ENCODE data around the gene CHSY1.

Gene CHSY1

DNA sequence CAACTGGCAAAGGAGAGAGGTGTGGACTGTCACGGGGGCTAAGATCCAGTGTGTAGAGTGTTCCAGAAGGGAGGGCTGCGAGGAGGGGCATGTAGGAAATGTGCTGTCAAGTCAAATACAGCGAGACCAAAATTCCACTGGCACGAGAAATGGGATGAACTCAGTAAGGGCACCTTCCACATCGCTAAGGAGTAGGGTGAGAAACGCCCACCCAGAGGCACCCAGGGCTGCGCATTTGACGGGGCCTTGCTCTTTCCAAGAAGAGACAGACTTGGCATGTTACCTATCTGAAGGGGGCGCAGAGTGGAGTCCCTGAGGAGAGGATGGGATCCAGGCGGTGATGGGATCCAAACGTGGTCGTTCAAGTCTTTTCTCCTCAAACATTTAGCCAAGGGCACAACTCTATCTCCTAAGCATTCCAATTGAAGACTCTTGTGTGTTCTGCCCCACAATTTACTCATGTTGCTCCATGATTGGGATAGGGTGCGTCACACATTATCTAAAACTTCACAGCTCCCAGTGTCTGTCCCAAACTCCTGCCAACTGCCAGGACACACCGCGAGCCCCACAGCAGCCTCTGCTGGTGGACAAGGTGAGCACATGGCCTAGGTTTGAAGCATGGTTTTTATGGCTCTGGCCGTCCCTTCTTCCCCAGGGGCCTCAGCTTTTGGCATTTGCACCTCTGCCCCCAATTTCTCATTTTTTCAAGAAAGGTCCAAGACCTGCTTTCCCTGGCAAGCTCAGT, 17.8 kb upstream of the CHSY1 start:
- no peak for DNase-seq

- DNase-seq, result no peak
Measured at GRCh38 chr15:101267320-101268104, 15.7 kb upstream of the CHSY1 start.

DNA sequence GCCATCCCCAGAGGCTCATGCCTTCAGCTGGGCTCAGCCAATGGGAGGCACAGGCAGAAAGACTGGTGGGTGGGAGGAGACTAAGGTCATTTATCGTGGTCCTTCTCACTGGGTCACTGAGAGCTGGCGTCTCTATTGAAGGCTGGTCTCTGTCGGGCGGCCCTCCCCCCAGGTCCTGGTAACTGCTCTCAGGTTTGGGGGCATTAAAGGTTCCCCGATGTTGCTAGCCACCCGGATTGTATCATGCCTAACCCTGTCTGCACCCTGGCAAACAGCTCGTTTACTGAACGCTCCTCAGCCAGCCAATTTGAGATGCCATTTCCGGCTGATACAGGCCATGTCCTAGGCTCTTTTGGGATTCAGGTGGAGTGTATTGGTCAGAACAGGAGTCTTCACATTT, 14.9 kb upstream of the CHSY1 start:
- DNase-seq, result no peak

DNA sequence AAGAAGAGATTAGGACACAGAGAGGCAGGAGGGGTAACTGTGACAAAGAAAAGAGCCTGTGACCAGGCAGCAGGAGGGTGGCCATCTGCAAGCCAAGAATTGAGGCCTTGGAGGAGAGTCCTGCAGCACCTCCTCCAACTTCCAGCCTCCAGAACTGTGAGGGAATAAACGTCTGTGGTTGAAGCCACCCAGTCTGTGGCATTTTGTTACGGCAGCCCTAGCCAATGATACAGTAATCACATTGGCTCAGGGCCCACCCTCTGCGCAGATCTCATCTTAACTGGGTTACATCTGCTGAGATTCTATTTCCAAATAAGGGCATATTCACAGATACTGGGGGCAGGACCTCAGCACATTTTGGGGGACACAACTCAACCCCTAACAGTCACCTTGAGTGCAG, 14.2 kb upstream of the CHSY1 start:
- no peak for DNase-seq

- DNase-seq, result no peak
Measured at GRCh38 chr15:101264911-101265641, 13.2 kb upstream of the CHSY1 start.

GRCh38 chr15:101264011-101264410, 12.2 kb upstream of the CHSY1 start:
- no peak for DNase-seq

DNA sequence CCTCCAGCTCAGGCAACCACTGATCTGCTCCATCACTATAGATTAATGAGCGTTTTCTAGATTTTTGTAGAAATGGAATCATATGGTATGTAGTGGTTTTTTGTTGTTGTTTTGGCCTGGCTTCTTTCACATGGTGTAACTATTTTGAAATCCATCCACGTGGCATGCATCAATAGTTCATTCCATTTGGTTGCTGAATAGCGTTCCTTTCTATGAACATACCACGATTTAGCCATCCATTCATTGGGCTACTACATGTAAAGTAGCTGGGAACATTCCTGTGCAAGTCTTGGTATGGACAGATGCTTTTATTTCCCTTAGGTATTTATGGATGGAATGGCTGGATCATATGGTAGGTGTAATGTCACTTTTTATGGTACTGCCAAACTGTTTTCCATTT, 10.7 kb upstream of the CHSY1 start:
- no peak for DNase-seq

DNA sequence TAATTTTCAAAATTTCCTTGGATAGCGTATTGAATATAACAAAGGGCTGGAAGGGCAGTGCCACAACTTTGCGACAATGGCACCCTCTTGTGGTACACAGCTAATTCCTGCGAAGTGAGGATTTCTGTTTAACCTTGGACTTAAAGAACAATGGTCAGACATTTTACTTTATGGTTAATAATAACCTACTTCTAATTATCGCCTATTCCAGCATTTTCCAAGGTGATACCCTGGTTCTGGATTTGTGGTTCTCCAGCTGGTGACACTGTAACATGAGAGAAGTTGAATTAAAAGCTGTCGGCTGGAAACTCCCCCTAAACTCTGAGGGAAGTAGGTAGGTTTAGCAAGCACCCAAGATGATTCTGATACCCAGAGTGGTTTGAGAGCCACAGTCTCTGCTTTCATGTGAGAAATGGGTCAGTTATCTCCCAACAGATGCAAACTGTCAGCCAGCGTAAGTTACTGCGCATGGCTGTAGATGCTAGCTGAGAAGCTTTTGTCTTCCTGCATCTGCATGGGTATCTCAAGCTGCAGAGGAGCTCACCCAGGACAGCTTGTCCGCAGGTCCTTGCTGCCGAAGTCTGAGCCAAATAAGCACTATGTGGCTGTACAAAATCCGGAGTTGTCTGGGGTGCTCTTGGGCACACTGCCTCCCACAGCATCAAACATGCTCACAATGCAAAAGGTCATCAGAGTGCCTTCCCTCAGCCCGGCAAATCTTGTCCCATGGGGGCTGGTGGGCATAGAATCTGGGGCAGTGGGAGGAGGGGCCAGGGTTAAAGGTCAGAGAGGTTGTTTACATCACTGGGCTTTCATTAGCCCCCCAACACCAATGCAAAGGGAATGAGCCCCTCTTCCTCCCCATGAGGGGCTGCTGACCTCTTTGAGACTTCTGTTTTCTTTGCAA, 6.6 kb upstream of the CHSY1 start:
- peak; percentile 38 to 45 for DNase-seq

GRCh38 chr15:101256757-101257156, 4.9 kb upstream of the CHSY1 start:
- DNase-seq, result no peak

DNA sequence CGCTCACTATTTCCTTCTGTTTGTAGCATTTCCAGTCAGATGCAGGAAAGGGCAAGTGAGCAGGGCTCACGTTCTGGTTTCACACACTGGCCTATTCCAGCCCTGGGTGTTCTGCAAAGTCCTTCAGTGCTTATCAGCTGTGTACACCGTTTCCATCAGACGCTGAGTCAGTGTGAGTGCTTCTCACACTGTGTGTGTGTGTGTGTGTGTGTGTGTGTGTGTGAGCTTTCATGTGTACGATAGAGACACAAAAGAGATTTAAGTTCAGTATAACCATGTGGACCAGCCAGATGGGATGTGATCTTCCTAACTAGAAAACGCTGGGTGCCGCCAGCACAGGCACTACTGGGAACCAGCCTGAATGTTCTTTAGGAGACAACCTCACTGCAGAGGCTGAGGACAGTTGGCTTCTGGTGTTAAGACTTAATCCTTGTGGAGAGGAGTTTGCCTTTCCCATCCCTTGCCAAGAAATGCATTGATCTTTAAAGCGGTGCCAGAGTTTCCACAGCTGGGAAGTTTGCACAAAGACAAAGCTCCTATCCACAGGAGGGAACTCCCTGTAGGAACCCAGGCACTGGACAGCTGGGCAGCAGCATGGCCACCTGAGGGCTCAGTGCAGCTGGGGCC, 3.9 kb upstream of the CHSY1 start:
- DNase-seq, result no peak

GRCh38 chr15:101255051-101255395, 3.2 kb upstream of the CHSY1 start:
- no peak for DNase-seq

GRCh38 chr15:101254157-101255050, 2.6 kb upstream of the CHSY1 start:
- DNase-seq, result no peak

DNA sequence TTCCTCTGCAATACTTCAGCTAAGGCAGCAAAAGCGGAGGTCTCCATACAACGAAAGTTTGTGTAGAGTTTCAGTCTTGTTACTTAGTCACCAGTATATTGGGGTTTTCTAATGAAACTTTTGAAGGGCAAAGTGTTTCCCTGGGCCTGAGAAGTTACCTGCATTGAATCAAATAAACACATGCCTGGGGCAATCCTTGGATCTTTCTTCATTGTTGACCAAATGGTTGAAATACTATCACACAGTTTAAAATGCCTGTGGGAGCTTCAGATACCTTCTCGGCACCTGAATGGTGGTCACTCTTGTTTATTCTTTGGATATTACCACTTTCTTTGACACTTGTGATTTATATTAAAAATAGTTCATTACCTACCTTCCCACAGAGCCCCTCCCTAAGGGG, 988 bp upstream of the CHSY1 start:
- no peak for DNase-seq

DNA sequence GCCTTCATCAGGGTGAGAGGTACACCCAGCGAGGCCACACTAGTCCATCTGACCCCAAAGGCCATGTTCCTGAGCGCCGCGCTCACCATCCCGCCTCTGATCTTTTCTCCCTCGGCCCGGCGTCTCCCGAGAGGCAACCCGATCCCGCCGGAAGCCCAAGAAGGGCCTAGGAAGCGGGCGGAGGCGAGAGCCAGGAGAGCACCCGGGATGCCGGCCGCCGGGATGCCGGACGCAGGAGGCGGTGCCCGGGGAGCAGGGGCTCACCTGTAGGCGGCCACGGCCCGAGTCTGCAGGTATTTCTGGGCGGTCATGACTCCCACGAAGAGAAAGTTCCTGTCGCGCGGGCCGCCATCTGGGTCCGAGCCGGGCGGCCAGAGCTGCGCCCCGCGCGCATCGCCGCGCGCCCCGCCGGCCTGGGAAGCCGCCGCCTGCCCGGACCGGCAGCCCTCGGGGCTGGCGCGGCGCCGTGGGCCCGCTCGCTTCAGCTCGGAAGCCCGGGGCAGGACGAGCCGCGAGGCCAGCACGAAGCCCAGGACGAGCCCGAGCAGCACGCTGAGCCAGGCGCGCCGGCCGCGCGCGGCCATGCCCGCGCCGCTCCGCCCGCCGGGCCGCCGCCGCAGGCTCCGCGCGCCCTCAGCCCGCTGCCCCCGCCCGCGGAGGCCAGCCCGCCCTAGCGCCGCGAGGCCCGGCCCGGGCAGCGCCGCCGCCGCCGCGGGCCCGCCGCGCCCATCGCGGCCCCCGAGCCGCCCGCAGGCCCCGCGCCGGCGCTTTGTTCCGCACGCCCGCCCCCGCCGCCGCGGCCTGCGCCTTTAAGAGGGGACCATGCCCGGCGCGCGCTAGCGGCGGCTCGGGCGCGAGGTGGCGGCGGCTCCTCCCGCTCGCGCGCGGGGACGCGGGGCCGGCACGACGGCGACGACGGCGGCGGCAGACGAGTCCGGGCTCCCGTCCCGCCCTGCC, 697 bp downstream of the CHSY1 start:
- DNase-seq, result no peak

GRCh38 chr15:101250341-101250831, 1.5 kb downstream of the CHSY1 start:
- no peak for DNase-seq

DNA sequence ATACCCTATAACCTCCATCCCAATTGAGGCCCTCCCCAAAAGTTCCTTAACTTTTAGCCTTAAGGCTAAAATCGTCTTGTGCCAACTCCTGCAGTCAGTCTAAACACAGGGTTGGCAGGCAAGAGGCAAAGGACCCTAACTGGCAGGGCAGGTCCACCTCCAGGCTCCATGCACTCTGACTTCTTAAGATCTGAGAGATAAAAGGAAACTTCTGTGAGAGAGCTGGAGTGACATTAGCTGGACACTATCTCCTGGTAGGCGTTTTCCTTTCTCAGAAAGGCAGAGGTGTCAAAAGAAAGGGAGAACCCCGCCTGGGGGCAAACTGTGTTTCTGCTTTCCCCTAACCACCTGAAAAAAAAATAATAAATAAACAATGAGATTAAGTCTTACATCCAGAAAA, 3.6 kb downstream of the CHSY1 start:
- DNase-seq, result no peak

GRCh38 chr15:101246824-101247745, 4.8 kb downstream of the CHSY1 start:
- DNase-seq, result no peak

GRCh38 chr15:101246391-101246790, 5.5 kb downstream of the CHSY1 start:
- DNase-seq, result no peak
